ENCODE measurements around the gene CAMK2B. TPM values are rescaled to one million over a fixed set of nuclear protein-coding genes. Genes with fewer than 3 reads are reported as not detected.

The CAMK2B gene
- total RNA-seq, 1 donor from 2014 or later, result 0.09 TPM

GRCh38 chr7:44283381-44284211 lies 41.8 kb downstream of the CAMK2B start:
- Histone ChIP-seq H3K36me3 (no peaks in the 10 kb centered on the region), H3F3A (ENCODE audit: low read depth) (no peaks in the 10 kb centered on the region), H3K27ac (no peak overlapping the region), H3K79me2 (ENCODE audit: low read depth) (no peaks in the 10 kb centered on the region), H3K9ac (no peak overlapping the region), H3K4me2 (no peak overlapping the region), H3K9me3 (ENCODE audit: low read depth) (no peaks in the 10 kb centered on the region), H3K4me1 (no peaks in the 10 kb centered on the region), H2AFZ (replicated peaks) (no peak overlapping the region), H3K27me3 (no peaks in the 10 kb centered on the region), H4K20me1 (ENCODE audit: low read depth) (no peaks in the 10 kb centered on the region), H3K4me3 (no peak overlapping the region)
- no peak for TF ChIP-seq EZH2 (IDR thresholded peaks at IDR 0.05)
- TF ChIP-seq CTCF (IDR thresholded peaks at IDR 0.05), result no peak
- TF ChIP-seq EZH2phosphoT487 (IDR thresholded peaks at IDR 0.05), result no peak
- DNase-seq (ENCODE audit: low spot score), result no peak
- Mint-ChIP-seq H3K4me3 (no peak overlapping the region), H3K9me3 (no peaks in the 10 kb centered on the region), H3K27me3 (ENCODE audit: insufficient read depth, low read depth) (peaks cover 7% of the 10 kb centered on the region), H3K27ac (no peak overlapping the region), H3K4me1 (peaks cover 7% of the 10 kb centered on the region), H3K36me3 (no peaks in the 10 kb centered on the region)

GRCh38 chr7:44282601-44283171 lies 42.7 kb downstream of the CAMK2B start:
- no peak overlapping the region for H3K9ac ChIP-seq
- Mint-ChIP-seq H3K9me3 (no peaks in the 10 kb centered on the region), H3K36me3 (no peaks in the 10 kb centered on the region), H3K27ac (no peak overlapping the region), H3K27me3 (ENCODE audit: insufficient read depth, low read depth) (peaks cover 9% of the 10 kb centered on the region), H3K4me3 (no peak overlapping the region), H3K4me1 (peaks cover 7% of the 10 kb centered on the region)
- H3K4me3 ChIP-seq, result no peak overlapping the region
- H3F3A ChIP-seq (ENCODE audit: low read depth), result no peaks in the 10 kb centered on the region
- H3K4me2 ChIP-seq, result no peak overlapping the region
- TF ChIP-seq EZH2phosphoT487 (IDR thresholded peaks at IDR 0.05) (no peak), CTCF (IDR thresholded peaks at IDR 0.05) (no peak), EZH2 (IDR thresholded peaks at IDR 0.05) (no peak)
- no peaks in the 10 kb centered on the region for H3K36me3 ChIP-seq
- no peak overlapping the region for H3K27ac ChIP-seq
- H3K79me2 ChIP-seq (ENCODE audit: low read depth), result no peaks in the 10 kb centered on the region
- H3K4me1 ChIP-seq, result no peaks in the 10 kb centered on the region
- H4K20me1 ChIP-seq (ENCODE audit: low read depth), result no peaks in the 10 kb centered on the region
- H3K9me3 ChIP-seq (ENCODE audit: low read depth), result no peaks in the 10 kb centered on the region
- DNase-seq (ENCODE audit: low spot score), result no peak
- H3K27me3 ChIP-seq, result no peaks in the 10 kb centered on the region
- no peak overlapping the region for H2AFZ ChIP-seq (replicated peaks)

- no peak overlapping the region for H3K4me2 ChIP-seq
- H3K79me2 ChIP-seq (ENCODE audit: low read depth), result no peaks in the 10 kb centered on the region
- no peak overlapping the region for H3K9ac ChIP-seq
- H4K20me1 ChIP-seq (ENCODE audit: low read depth), result no peaks in the 10 kb centered on the region
- no peaks in the 10 kb centered on the region for H3K9me3 ChIP-seq (ENCODE audit: low read depth)
- no peaks in the 10 kb centered on the region for H3K27me3 ChIP-seq
- Mint-ChIP-seq H3K27me3 (ENCODE audit: insufficient read depth, low read depth) (peaks cover 9% of the 10 kb centered on the region), H3K4me1 (peaks cover 7% of the 10 kb centered on the region), H3K9me3 (no peaks in the 10 kb centered on the region), H3K4me3 (no peak overlapping the region), H3K36me3 (no peaks in the 10 kb centered on the region), H3K27ac (no peak overlapping the region)
- H3K27ac ChIP-seq, result no peak overlapping the region
- no peak overlapping the region for H3K4me3 ChIP-seq
- peaks cover 2% of the 10 kb centered on the region for H3K4me1 ChIP-seq
- DNase-seq (ENCODE audit: low spot score), result no peak
- TF ChIP-seq EZH2phosphoT487 (IDR thresholded peaks at IDR 0.05) (no peak), CTCF (IDR thresholded peaks at IDR 0.05) (no peak), EZH2 (IDR thresholded peaks at IDR 0.05) (no peak)
- no peaks in the 10 kb centered on the region for H3K36me3 ChIP-seq
- no peak overlapping the region for H2AFZ ChIP-seq (replicated peaks)
- H3F3A ChIP-seq (ENCODE audit: low read depth), result no peaks in the 10 kb centered on the region
These were observed 43.4 kb downstream of the CAMK2B start for GRCh38 chr7:44281811-44282600.
